ENCODE measurements around the gene FBLN1.

The FBLN1 gene

DNA sequence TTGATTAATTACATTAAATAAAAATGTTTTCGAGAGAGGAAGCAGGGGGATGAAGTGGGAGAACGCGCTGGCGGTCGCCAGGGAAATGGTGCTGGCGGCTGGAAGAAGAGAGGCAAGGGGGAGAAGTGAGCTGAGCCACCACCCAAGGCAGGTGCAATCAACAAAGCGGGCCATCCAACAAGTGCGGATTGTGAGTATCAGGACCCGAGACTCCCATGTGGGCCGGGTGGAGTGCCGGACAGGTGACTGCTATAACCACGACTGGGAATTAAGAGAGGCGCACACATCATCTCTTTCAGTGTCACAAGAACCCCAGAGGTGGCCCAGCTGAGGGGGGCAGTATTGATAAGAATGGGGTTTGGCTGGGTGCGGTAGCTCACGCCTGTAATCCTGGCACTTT is 127.8 kb downstream of the FBLN1 start:
- Histone ChIP-seq H3K4me1 (no peaks in the 10 kb centered on the region), H3K4me2 (ENCODE audit: low read length) (no peak overlapping the region), H3K9ac (no peak overlapping the region), H3K9me3 (ENCODE audit: control insufficient read depth, low read length) (no peaks in the 10 kb centered on the region), H3K27me3 (ENCODE audit: control insufficient read depth, insufficient read depth, low read length) (no peaks in the 10 kb centered on the region), H3K27ac (no peak overlapping the region), H3K4me3 (ENCODE audit: low read depth, low read length) (no peak overlapping the region), H3K79me2 (no peaks in the 10 kb centered on the region), H2AFZ (no peak overlapping the region), H3K36me3 (ENCODE audit: control insufficient read depth, insufficient read depth, low read length) (no peaks in the 10 kb centered on the region)
- TF ChIP-seq, protein P1, sequence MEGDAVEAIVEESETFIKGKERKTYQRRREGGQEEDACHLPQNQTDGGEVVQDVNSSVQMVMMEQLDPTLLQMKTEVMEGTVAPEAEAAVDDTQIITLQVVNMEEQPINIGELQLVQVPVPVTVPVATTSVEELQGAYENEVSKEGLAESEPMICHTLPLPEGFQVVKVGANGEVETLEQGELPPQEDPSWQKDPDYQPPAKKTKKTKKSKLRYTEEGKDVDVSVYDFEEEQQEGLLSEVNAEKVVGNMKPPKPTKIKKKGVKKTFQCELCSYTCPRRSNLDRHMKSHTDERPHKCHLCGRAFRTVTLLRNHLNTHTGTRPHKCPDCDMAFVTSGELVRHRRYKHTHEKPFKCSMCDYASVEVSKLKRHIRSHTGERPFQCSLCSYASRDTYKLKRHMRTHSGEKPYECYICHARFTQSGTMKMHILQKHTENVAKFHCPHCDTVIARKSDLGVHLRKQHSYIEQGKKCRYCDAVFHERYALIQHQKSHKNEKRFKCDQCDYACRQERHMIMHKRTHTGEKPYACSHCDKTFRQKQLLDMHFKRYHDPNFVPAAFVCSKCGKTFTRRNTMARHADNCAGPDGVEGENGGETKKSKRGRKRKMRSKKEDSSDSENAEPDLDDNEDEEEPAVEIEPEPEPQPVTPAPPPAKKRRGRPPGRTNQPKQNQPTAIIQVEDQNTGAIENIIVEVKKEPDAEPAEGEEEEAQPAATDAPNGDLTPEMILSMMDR (IDR thresholded peaks at IDR 0.05): no peak

DNA sequence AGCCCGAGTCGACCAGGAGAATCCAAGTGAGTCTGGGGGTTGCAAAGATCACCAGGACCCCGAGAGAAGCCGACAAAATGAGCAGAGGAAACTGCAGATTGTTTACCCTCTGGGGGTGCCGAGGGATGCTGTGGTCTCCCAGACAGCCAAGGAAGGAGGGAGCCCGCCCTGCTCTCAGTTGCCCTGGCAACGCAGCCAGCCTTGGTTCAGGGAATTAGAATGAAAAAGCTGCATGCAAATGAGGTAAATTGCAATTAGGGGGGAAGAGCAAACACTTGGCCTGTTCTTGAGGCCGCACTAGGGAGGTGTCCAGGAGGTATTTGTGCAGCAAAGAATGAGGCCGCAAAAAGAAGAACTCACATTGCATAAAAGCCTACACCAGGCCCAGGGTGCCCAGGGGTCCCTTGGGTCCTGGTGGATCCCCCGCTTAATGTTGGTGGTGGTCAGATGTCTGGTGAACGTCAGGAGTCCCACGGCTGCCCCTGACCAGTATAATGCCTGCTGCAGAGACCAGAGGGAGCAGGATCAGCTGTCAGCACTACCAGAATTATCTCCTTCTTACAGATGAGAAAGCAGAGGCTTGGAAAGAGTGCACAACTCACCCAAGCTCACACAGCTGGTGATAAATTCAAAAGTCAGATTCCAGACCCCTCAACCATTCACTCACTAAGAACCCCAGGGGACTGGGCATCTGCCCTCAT is 128.6 kb downstream of the FBLN1 start:
- Histone ChIP-seq H3K4me3 (ENCODE audit: low read depth, low read length) (no peak overlapping the region), H3K79me2 (no peaks in the 10 kb centered on the region), H3K4me1 (no peaks in the 10 kb centered on the region), H2AFZ (no peak overlapping the region), H3K27ac (no peak overlapping the region), H3K36me3 (ENCODE audit: control insufficient read depth, insufficient read depth, low read length) (no peaks in the 10 kb centered on the region), H3K9ac (no peak overlapping the region), H3K9me3 (ENCODE audit: control insufficient read depth, low read length) (no peaks in the 10 kb centered on the region), H3K4me2 (ENCODE audit: low read length) (no peak overlapping the region), H3K27me3 (ENCODE audit: control insufficient read depth, insufficient read depth, low read length) (no peaks in the 10 kb centered on the region)
- TF ChIP-seq, protein P1 (IDR thresholded peaks at IDR 0.05): no peak

DNA sequence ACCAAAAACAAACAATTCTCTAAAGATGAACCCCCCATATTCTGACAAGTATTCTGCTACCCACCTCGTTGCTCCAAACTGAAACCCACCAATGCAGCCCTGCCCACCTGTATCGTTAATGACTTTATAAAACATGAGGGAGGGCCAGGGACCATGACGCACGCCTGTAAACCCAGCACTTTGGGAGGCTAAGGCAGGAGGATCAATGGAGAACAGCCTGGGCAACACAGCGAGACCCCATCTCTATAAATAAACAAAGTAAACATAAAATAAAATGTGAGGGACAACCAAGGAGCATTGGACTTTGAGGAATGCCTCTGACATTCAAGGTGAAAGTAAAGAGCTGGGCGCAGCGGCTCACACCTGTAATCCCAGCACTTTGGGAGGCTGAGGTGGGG is 129.2 kb downstream of the FBLN1 start:
- Histone ChIP-seq H3K4me3 (ENCODE audit: low read depth, low read length) (no peak overlapping the region), H3K27ac (no peak overlapping the region), H2AFZ (no peak overlapping the region), H3K79me2 (no peaks in the 10 kb centered on the region), H3K4me2 (ENCODE audit: low read length) (no peak overlapping the region), H3K36me3 (ENCODE audit: control insufficient read depth, insufficient read depth, low read length) (no peaks in the 10 kb centered on the region), H3K27me3 (ENCODE audit: control insufficient read depth, insufficient read depth, low read length) (no peaks in the 10 kb centered on the region), H3K9me3 (ENCODE audit: control insufficient read depth, low read length) (no peaks in the 10 kb centered on the region), H3K9ac (no peak overlapping the region), H3K4me1 (no peaks in the 10 kb centered on the region)
- TF ChIP-seq, protein P1 (IDR thresholded peaks at IDR 0.05): no peak

DNA sequence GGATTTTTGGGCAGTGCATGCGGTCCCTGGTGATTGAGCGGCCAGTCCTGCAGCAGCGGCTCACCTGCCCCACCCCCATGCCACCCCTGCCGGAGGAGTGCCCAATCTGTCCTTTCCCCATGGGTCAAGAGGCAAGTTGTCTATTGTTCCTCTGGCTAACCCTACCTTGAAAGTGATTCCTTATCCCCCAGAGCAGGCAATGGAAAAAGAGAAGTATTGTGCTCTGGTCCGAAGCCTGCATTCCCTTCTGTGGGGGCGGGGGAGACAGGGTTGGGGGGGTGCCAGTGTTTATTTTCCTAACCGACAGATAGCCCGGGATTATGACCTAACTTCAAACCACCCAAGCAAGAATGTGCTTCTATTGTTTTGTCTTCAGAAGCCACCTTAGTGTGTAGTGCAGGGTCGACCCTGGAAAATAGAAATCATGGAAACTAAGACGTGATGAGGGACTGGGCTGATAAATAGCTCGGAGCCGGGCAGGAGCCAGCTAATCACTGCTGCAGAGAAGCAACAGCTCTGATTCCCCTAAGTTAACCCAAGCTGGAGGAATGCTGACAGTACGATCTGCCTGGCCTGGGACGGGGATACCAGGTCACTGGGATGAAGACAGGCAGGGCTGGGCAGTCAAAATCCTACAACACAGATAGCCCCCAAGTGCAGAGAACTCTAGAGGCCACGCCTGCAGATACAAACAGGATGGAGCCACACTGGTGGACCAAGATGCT is 130.3 kb downstream of the FBLN1 start:
- no peaks in the 10 kb centered on the region for H3K36me3 ChIP-seq (ENCODE audit: control insufficient read depth, insufficient read depth, low read length)
- H3K4me1 ChIP-seq: no peaks in the 10 kb centered on the region
- no peak overlapping the region for H3K4me3 ChIP-seq (ENCODE audit: low read depth, low read length)
- no peaks in the 10 kb centered on the region for H3K9me3 ChIP-seq (ENCODE audit: control insufficient read depth, low read length)
- H3K27me3 ChIP-seq (ENCODE audit: control insufficient read depth, insufficient read depth, low read length): no peaks in the 10 kb centered on the region
- H3K27ac ChIP-seq: no peak overlapping the region
- H3K9ac ChIP-seq: no peak overlapping the region
- TF ChIP-seq, protein P1 (IDR thresholded peaks at IDR 0.05): no peak
- no peak overlapping the region for H3K4me2 ChIP-seq (ENCODE audit: low read length)
- H3K79me2 ChIP-seq: no peaks in the 10 kb centered on the region
- no peak overlapping the region for H2AFZ ChIP-seq
